Naive thymus-derived CD4-positive, alpha-beta T cell (primary cell): ENCODE data around the gene CD180. TPM values are rescaled to one million over a fixed set of nuclear protein-coding genes. Genes with fewer than 3 reads are reported as not detected.

ENCODE experiments used
- ATAC-seq: fragments of 150-1000 bp; cut with Tn5 transposase; 2 replicates; pipeline ENCODE4 v1.10.0; 2021; ENCODE audit warnings: mild to moderate bottlenecking, moderate library complexity
- CTCF ChIA-PET: fragments of 350-600 bp; sonication (Branson Sonifier 250); formaldehyde crosslinking; loops from one replicate; lab custom pipeline; 2021; ENCODE audit warnings: antibody characterized with exemption; lab: Charles Lee
- POLR2A ChIA-PET: fragments of 350-600 bp; sonication (Branson Sonifier 250); formaldehyde crosslinking; loops from one replicate; lab custom pipeline; 2021; ENCODE audit warnings: antibody characterized with exemption, inconsistent platforms; lab: Charles Lee
- DNase-seq, 9 donors: peaks; one replicate each; pipeline versions ENCODE4 v3.0.0 to v3.0.0-alpha.2; 2020 to 2022; ENCODE audit warnings: mixed read lengths in 1 of 9
- H3K27ac ChIP-seq: one replicate; pipeline ENCODE4 v1.7.0; 2013; ENCODE audit warnings: mild to moderate bottlenecking, low read depth, low read length, moderate library complexity
- H3K27me3 ChIP-seq, 2 donors: one replicate each; pipeline ENCODE4 v1.7.0; 2013; ENCODE audit warnings: low read length in 2 of 2, mild to moderate bottlenecking in 2 of 2, moderate library complexity in 2 of 2; ENCODE audit not compliant: control insufficient read depth in 2 of 2, insufficient read depth in 2 of 2
- H3K36me3 ChIP-seq, 3 experiments: 1 replicate in 2 of 3; 2 replicates in 1 of 3; pipeline ENCODE4 v1.7.0; 2013; ENCODE audit warnings: low read length in 3 of 3, mild to moderate bottlenecking in 3 of 3, moderate library complexity in 1 of 3; ENCODE audit not compliant: insufficient read depth in 3 of 3, control insufficient read depth in 2 of 3
- H3K4me1 ChIP-seq, 2 donors: one replicate each; pipeline ENCODE4 v1.7.0; 2013; ENCODE audit warnings: low read length in 2 of 2, mild to moderate bottlenecking in 2 of 2, moderate library complexity in 1 of 2; ENCODE audit not compliant: control insufficient read depth in 2 of 2, insufficient read depth in 2 of 2
- H3K4me3 ChIP-seq: 2 replicates; pipeline ENCODE4 v1.7.0; 2013; ENCODE audit warnings: mild to moderate bottlenecking, low read length
- H3K9me3 ChIP-seq, 3 experiments: 1 replicate in 2 of 3; 2 replicates in 1 of 3; pipeline ENCODE4 v1.7.0; 2013; ENCODE audit warnings: low read length in 3 of 3; ENCODE audit not compliant: control insufficient read depth in 2 of 3
- H3K27ac Mint-ChIP-seq, 9 donors: one replicate each; pipeline ENCODE4 v1.8.0; 2020 to 2022; ENCODE audit warnings: mixed read lengths in 9 of 9, mild to moderate bottlenecking in 8 of 9, moderate library complexity in 5 of 9, inconsistent platforms in 2 of 9
- H3K27me3 Mint-ChIP-seq, 5 donors: one replicate each; pipeline ENCODE4 v1.8.0; 2021 to 2022; ENCODE audit warnings: mixed read lengths in 5 of 5, mild to moderate bottlenecking in 1 of 5
- H3K36me3 Mint-ChIP-seq, 5 donors: one replicate each; pipeline ENCODE4 v1.8.0; 2020 to 2022; ENCODE audit warnings: mixed read lengths in 5 of 5, mild to moderate bottlenecking in 3 of 5, inconsistent platforms in 1 of 5
- H3K4me1 Mint-ChIP-seq, 7 donors: one replicate each; pipeline ENCODE4 v1.8.0; 2020 to 2022; ENCODE audit warnings: mixed read lengths in 7 of 7, mild to moderate bottlenecking in 3 of 7, inconsistent platforms in 1 of 7
- H3K4me3 Mint-ChIP-seq, 10 donors: one replicate each; pipeline ENCODE4 v1.8.0; 2020 to 2022; ENCODE audit warnings: mild to moderate bottlenecking in 10 of 10, mixed read lengths in 10 of 10, moderate library complexity in 6 of 10, inconsistent platforms in 2 of 10
- H3K9me3 Mint-ChIP-seq, 11 donors: one replicate each; pipeline ENCODE4 v1.8.0; 2020 to 2022; ENCODE audit warnings: mixed read lengths in 11 of 11, mild to moderate bottlenecking in 4 of 11, inconsistent platforms in 1 of 11, moderate library complexity in 1 of 11
- intact Hi-C, 2 donors: fragments of 100-400 bp; cut with micrococcal nuclease; formaldehyde crosslinking; loops; one replicate each; pipeline ENCODE4 v1.15.1; 2023
- polyA plus RNA-seq, 2 donors: library from polyadenylated mRNA; unstranded; fragments of 300-500 nt; fragmentation: Illumina TruSeq; gene quantifications; one replicate each; pipeline ENCODE4 v1.2.3, GENCODE V29; 2021
- total RNA-seq, 6 experiments: library from RNA in 5 of 6; stranded (reverse) in 5 of 6; gene quantifications; 1 replicate in 5 of 6; 2 replicates in 1 of 6; pipeline ENCODE4 v1.2.3 and lab custom pipeline; 2021 to 2026

Gene CD180
- total RNA-seq (1 to 10 TPM in 3 of 5 experiments, under 1 TPM in 2; 0.37 to 6.4 (median 1.7) TPM), polyA plus RNA-seq (under 1 TPM; 0.20 to 0.22 TPM), total RNA-seq (lab: John Stamatoyannopoulos, UW) (not detected)

DNA sequence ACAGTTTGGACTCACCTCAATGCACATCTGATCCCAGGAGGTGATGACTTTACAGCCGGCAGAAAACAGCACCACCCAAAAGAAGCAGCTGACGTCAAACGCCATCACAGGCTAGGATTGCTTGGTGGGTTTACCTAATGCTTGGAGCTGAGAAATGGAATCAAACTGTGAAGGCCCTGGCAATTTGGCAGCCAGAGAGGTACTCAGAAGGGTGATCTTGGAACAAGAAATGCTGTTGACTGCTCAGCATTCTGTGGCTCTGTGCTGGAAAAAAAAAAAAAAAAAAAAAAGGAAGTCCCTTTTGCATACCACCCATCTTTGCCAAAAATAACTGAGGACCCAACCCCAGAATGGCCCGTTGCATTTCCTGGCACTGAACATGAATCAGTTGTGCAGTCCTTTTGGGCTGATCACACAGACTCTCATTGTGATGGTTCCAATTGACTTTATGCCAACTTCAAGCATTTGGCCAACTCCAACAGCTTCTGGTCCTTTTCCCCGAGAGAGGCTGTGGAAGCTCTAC lies at the start of gene CD180:
CD180 (minus strand) TSS at position 263 of the 523 bp plus-strand sequence; CDS start at position 105, 158 bp downstream.
- DNase-seq (no peak), ATAC-seq (no peak)
- Mint-ChIP-seq H3K4me3 (peak within 1 kb of the TSS in 1 of 10 donors; percentile 34), H3K27ac (peak within 1 kb of the TSS in 4 of 9 donors; percentile 31 to 81 (median 52)), H3K9me3 (peaks cover 0 to 33% (median 15%) of the 10 kb centered on the region in 11 donors), H3K27me3 (no peaks in the 10 kb centered on the region), H3K36me3 (peaks cover 8 to 62% (median 11%) of the 10 kb centered on the region in 5 donors), H3K4me1 (peaks cover 36 to 79% (median 62%) of the 10 kb centered on the region in 7 donors)
- no peak within 1 kb of the TSS for H3K27ac ChIP-seq
- H3K4me3 ChIP-seq = no peak within 1 kb of the TSS
- no peaks in the 10 kb centered on the region for H3K27me3 ChIP-seq
- peaks cover 6 to 8% of the 10 kb centered on the region in 2 donors for H3K4me1 ChIP-seq
- intact Hi-C loops = loop anchor here in 1 of 2 donors (1.0 kb wide), 1 partner anchor 9 kb away; no protein-coding TSS in a partner anchor
- H3K36me3 ChIP-seq = no peaks in the 10 kb centered on the region
- ChIA-PET POLR2A (interaction anchor here (1.0 kb wide), 3 partner anchors 9 to 30 kb away, joined by 3 to 4 read pairs (median 3); no protein-coding TSS in a partner anchor), CTCF (interaction anchor here (16.2 kb wide), 1 partner anchor 34 kb away, joined by 370 read pairs; no protein-coding TSS in a partner anchor)
- peaks cover 0 to 5% (median 4%) of the 10 kb centered on the region in 3 experiments for H3K9me3 ChIP-seq

DNA sequence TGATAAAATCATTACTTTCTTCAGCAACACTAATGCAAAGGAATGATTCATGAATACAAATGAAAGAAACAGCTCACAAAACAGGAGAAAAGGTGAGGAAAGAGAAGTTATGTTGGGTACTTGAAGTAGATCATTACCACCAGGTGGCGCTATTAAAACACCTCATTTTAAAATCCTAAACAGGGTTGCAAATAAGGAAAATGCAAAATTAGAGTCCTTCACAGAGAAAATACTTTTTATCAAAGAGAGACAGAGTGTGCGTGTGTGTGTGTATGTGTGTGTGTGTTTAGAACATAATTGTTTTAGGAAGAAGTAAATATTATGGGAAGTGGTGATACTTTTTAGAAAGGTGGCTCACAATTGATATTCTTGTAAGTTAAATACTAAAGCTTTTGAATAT lies 49.5 kb upstream of the CD180 start:
- H3K9me3 ChIP-seq = no peaks in the 10 kb centered on the region
- DNase-seq = peak in 7 of 9 donors; percentile 43 to 70 (median 64)
- no peaks in the 10 kb centered on the region for H3K27me3 ChIP-seq
- peaks cover 0 to 4% (median 0%) of the 10 kb centered on the region in 5 donors for H3K36me3 Mint-ChIP-seq
- H3K4me3 Mint-ChIP-seq = no peak overlapping the region
- ChIA-PET CTCF (interaction anchor here (0.6 to 3.3 kb wide), 22 partner anchors 16 to 1216 kb away, joined by 3 to 33 read pairs (median 3); no protein-coding TSS in a partner anchor), POLR2A (interaction anchor here (0.6 to 2.0 kb wide), 4 partner anchors 25 to 1007 kb away, joined by 3 to 9 read pairs (median 4); no protein-coding TSS in a partner anchor)
- H3K4me1 Mint-ChIP-seq = peaks cover 2 to 22% (median 19%) of the 10 kb centered on the region in 7 donors
- H3K27me3 Mint-ChIP-seq = peaks cover 0 to under 1% (median 0%) of the 10 kb centered on the region in 5 donors
- peaks cover 5 to 8% of the 10 kb centered on the region in 2 donors for H3K4me1 ChIP-seq
- peak; percentile 57 for ATAC-seq
- intact Hi-C loops = loop anchor here (1.0 to 10.0 kb wide), 13 partner anchors 119 to 1761 kb away; no protein-coding TSS in a partner anchor
- H3K36me3 ChIP-seq = no peaks in the 10 kb centered on the region
- H3K9me3 Mint-ChIP-seq = peaks cover 0 to 4% (median 0%) of the 10 kb centered on the region in 11 donors
- no peak overlapping the region for H3K27ac Mint-ChIP-seq
- H3K4me3 ChIP-seq = no peak overlapping the region
- H3K27ac ChIP-seq = no peak overlapping the region

DNA sequence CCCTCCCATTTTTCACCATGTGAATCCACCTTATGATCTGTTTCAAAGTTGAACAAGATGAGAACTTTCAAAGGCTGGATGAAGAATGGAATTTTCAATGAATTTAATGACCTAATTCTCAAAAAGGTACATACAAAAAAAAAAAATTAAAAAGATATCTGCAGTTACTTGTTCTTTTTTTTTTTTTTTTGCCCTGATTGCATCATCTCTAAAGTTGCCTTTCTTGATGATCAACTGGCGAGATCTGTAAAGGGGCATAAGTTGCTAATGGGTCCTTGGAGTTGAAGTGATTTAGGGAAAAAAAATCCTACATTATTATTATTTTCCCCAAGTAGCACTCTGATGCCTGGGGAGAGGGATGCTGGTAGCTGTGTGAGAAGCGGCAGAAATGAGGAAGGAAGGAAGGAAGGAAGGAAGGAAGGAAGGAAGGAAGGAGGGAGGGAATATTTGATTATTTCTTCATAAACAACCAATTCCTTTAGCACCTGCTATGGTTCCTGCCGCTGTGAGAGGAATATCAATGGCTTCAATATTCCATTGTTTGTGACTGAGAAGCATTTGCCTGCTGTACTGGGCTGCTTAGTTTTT lies 48.8 kb upstream of the CD180 start:
- Mint-ChIP-seq H3K4me1 (peaks cover 2 to 22% (median 19%) of the 10 kb centered on the region in 7 donors), H3K9me3 (peaks cover 0 to 4% (median 0%) of the 10 kb centered on the region in 11 donors), H3K4me3 (peak overlapping the region in 1 of 10 donors; percentile 33), H3K36me3 (peaks cover 0 to 4% (median 0%) of the 10 kb centered on the region in 5 donors), H3K27ac (peak overlapping the region in 3 of 9 donors; percentile 28 to 47 (median 47)), H3K27me3 (peaks cover 0 to 2% (median 0%) of the 10 kb centered on the region in 5 donors)
- no peak for ATAC-seq
- no peaks in the 10 kb centered on the region for H3K36me3 ChIP-seq
- H3K4me1 ChIP-seq = peaks cover 5 to 8% of the 10 kb centered on the region in 2 donors
- intact Hi-C loops = loop anchor here (5.0 to 10.0 kb wide), 5 partner anchors 119 to 1762 kb away; no protein-coding TSS in a partner anchor
- no peak overlapping the region for H3K27ac ChIP-seq
- CTCF ChIA-PET = interaction anchor here (0.6 to 3.3 kb wide), 8 partner anchors 16 to 1216 kb away, joined by 3 to 33 read pairs (median 6); no protein-coding TSS in a partner anchor
- no peaks in the 10 kb centered on the region for H3K9me3 ChIP-seq
- POLR2A ChIA-PET = interaction anchor here (1.9 kb wide), 1 partner anchor 24 kb away, joined by 4 read pairs; no protein-coding TSS in a partner anchor
- H3K4me3 ChIP-seq = no peak overlapping the region
- no peaks in the 10 kb centered on the region for H3K27me3 ChIP-seq
- no peak for DNase-seq

DNA sequence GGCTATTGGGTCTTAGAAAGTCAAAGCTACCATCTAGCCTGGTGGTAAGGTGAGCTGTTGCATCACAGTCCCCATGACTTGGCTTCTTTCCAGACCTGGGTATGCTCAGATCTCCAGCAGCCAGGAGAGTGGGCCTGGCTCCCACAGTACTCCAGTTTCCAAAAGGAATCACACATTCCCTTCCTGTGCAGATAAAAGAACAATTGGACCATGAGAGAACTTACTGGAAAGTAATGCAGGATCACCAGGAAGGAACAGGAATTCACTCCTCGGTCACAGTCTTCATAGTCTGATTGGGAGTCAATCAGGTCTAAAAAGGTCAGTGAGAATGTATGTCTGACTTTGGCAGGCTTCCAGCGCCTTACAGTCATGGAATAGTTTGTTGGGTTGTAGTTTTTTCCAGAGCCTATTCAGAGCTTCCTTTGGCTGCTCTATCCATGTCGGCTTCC lies 47.8 kb upstream of the CD180 start:
- Histone ChIP-seq H3K9me3 (no peaks in the 10 kb centered on the region), H3K4me3 (no peak overlapping the region), H3K27ac (no peak overlapping the region), H3K36me3 (no peaks in the 10 kb centered on the region), H3K4me1 (peaks cover 5 to 8% of the 10 kb centered on the region in 2 donors), H3K27me3 (no peaks in the 10 kb centered on the region)
- DNase-seq (no peak), ATAC-seq (no peak)
- Mint-ChIP-seq H3K4me1 (peaks cover 2 to 22% (median 19%) of the 10 kb centered on the region in 7 donors), H3K9me3 (peaks cover 0 to 4% (median 0%) of the 10 kb centered on the region in 11 donors), H3K4me3 (no peak overlapping the region), H3K36me3 (peaks cover 0 to 4% (median 0%) of the 10 kb centered on the region in 5 donors), H3K27ac (no peak overlapping the region), H3K27me3 (peaks cover 0 to 2% (median 0%) of the 10 kb centered on the region in 5 donors)
- CTCF ChIA-PET = interaction anchor here (0.7 to 1.1 kb wide), 2 partner anchors 26 to 1009 kb away, joined by 3 read pairs; no protein-coding TSS in a partner anchor
- POLR2A ChIA-PET = no interaction called here
- intact Hi-C loops = loop anchor here (10.0 kb wide), 3 partner anchors 120 to 1220 kb away; no protein-coding TSS in a partner anchor

DNA sequence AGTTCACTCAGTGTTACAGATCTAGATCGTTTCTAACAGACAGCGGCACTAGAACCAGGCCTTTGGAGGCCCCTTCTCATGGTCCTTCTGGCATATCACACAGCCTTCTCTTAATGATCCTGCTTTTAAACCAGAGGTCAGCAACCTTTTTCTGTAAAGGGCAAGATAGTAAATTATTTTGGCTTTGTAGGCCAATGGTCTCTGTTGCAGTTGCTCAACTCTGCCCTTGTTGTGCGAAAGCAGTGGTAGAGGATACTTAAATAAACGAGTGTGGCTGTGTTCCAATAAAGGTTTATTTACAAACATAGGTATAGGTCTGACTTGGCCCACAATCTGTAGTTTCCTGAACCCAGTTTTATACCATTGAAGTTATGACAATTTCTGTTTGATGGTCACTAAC lies 47.3 kb upstream of the CD180 start:
- H3K27ac Mint-ChIP-seq = peak overlapping the region in 1 of 9 donors; percentile 21
- H3K4me1 ChIP-seq = peaks cover 3 to 8% of the 10 kb centered on the region in 2 donors
- H3K4me1 Mint-ChIP-seq = peaks cover 2 to 21% (median 18%) of the 10 kb centered on the region in 7 donors
- peaks cover 0 to 4% (median 0%) of the 10 kb centered on the region in 11 donors for H3K9me3 Mint-ChIP-seq
- ChIA-PET POLR2A (interaction anchor here (1.3 kb wide), 1 partner anchor 21 kb away, joined by 5 read pairs; no protein-coding TSS in a partner anchor), CTCF (interaction anchor here (0.7 to 1.6 kb wide), 5 partner anchors 26 to 1043 kb away, joined by 3 to 4 read pairs (median 3); no protein-coding TSS in a partner anchor)
- no peak overlapping the region for H3K4me3 Mint-ChIP-seq
- H3K27me3 ChIP-seq = no peaks in the 10 kb centered on the region
- DNase-seq (no peak), ATAC-seq (no peak)
- peaks cover 0 to 2% (median 0%) of the 10 kb centered on the region in 5 donors for H3K27me3 Mint-ChIP-seq
- H3K9me3 ChIP-seq = no peaks in the 10 kb centered on the region
- intact Hi-C loops = loop anchor here (10.0 kb wide), 3 partner anchors 121 to 1221 kb away; no protein-coding TSS in a partner anchor
- no peak overlapping the region for H3K27ac ChIP-seq
- H3K4me3 ChIP-seq = no peak overlapping the region
- no peaks in the 10 kb centered on the region for H3K36me3 ChIP-seq
- peaks cover 0 to 4% (median 0%) of the 10 kb centered on the region in 5 donors for H3K36me3 Mint-ChIP-seq
